Prostate gland (tissue), 2 donors: Measurements from ENCODE around the gene CCDC69. TPM values are rescaled to one million over a fixed set of nuclear protein-coding genes. Genes with fewer than 3 reads are reported as not detected.
A peak's percentile ranks its signal among the peaks of the same experiment; 100 is the strongest.

Experiments used
- DNase-seq: peaks from one replicate; pipeline ENCODE4 v3.0.0-alpha.2; 2019; ENCODE audit warnings: low spot score
- H3K27ac ChIP-seq, 2 donors: fragments of 200-600 bp; sonication (generic); 2 replicates each; pipeline ENCODE4 v1.5.1; 2017 to 2019
- H3K27me3 ChIP-seq: fragments of 200-600 bp; sonication (generic); replicated peaks from 2 replicates; pipeline ENCODE4 v1.5.1; 2019; ENCODE audit not compliant: insufficient read depth
- H3K36me3 ChIP-seq, 2 donors: fragments of 200-600 bp; sonication (generic); 1 replicate in 1 of 2; 2 replicates in 1 of 2; pipeline versions ENCODE4 v1.5.1 to v1.8.1; 2017 to 2019
- H3K4me1 ChIP-seq: fragments of 200-600 bp; sonication (generic); replicated peaks from 2 replicates; pipeline ENCODE4 v1.5.1; 2019
- H3K4me3 ChIP-seq, 2 donors: fragments of 200-600 bp; sonication (generic); 2 replicates each; pipeline ENCODE4 v1.5.1; 2017 to 2019
- H3K9me3 ChIP-seq: fragments of 200-600 bp; sonication (generic); 2 replicates; pipeline ENCODE4 v1.5.1; 2017
- POLR2A ChIP-seq: fragments of 450-650 bp; IDR thresholded peaks from one replicate; pipeline ENCODE4 v1.6.1; 2016; ENCODE audit warnings: antibody characterized with exemption, mild to moderate bottlenecking
- POLR2AphosphoS5 ChIP-seq: sonication (generic); formaldehyde crosslinking; IDR thresholded peaks from one replicate; pipeline ENCODE4 v1.6.1; 2017; ENCODE audit warnings: antibody characterized with exemption
- WGBS: methylation state at CpG from one replicate; pipeline ENCODE4 v1.1.5; 2018; 5-methylcytosine and 5-hydroxymethylcytosine counted together
- intact Hi-C: fragments of 100-400 bp; cut with DNase I; formaldehyde crosslinking; loops from one replicate; pipeline ENCODE4 v1.14.2; 2022
- total RNA-seq, 2 donors: library from RNA; depleted of rRNA; stranded (reverse); fragments of >200 nt; gene quantifications; one replicate each; pipeline ENCODE4 v1.1.0, GENCODE V29; 2016
- TF ChIP-seq, protein P1 (sequence below), 4 experiments: fragments of 200-600 bp in 2 of 4; fragments of 450-650 bp in 2 of 4; sonication (generic) in 2 of 4; IDR thresholded peaks; 1 replicate in 3 of 4; 2 replicates in 1 of 4; pipeline ENCODE4 v1.5.1; 2016 to 2019; ENCODE audit warnings: antibody characterized with exemption in 4 of 4, mild to moderate bottlenecking in 2 of 4, moderate library complexity in 2 of 4

Gene CCDC69, protein sequence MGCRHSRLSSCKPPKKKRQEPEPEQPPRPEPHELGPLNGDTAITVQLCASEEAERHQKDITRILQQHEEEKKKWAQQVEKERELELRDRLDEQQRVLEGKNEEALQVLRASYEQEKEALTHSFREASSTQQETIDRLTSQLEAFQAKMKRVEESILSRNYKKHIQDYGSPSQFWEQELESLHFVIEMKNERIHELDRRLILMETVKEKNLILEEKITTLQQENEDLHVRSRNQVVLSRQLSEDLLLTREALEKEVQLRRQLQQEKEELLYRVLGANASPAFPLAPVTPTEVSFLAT
- 10 to 100 TPM; 28.2 to 53.8 TPM for total RNA-seq

- 2% methylated on average over 58 of the region's 58 CpGs for WGBS
- Histone ChIP-seq H3K36me3 (no peaks in the 10 kb centered on the region), H3K4me3 (peak within 1 kb of the TSS; percentile 56 to 57), H3K27me3 (no peaks in the 10 kb centered on the region), H3K9me3 (no peaks in the 10 kb centered on the region), H3K4me1 (no peaks in the 10 kb centered on the region), H3K27ac (peak within 1 kb of the TSS; percentile 40 to 76)
- intact Hi-C loops = no loop called here
- TF ChIP-seq, protein P1, sequence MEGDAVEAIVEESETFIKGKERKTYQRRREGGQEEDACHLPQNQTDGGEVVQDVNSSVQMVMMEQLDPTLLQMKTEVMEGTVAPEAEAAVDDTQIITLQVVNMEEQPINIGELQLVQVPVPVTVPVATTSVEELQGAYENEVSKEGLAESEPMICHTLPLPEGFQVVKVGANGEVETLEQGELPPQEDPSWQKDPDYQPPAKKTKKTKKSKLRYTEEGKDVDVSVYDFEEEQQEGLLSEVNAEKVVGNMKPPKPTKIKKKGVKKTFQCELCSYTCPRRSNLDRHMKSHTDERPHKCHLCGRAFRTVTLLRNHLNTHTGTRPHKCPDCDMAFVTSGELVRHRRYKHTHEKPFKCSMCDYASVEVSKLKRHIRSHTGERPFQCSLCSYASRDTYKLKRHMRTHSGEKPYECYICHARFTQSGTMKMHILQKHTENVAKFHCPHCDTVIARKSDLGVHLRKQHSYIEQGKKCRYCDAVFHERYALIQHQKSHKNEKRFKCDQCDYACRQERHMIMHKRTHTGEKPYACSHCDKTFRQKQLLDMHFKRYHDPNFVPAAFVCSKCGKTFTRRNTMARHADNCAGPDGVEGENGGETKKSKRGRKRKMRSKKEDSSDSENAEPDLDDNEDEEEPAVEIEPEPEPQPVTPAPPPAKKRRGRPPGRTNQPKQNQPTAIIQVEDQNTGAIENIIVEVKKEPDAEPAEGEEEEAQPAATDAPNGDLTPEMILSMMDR (IDR thresholded peaks at IDR 0.05) = peak in 1 of 4 experiments; percentile 41
- TF ChIP-seq POLR2A = peak; percentile 80
- peak; percentile 74 for TF ChIP-seq POLR2AphosphoS5
- DNase-seq = peak; percentile 72
Observed at GRCh38 chr5:151223447-151224264, at the start of gene CCDC69. TSS of gene CCDC69 (minus strand) at chr5:151224092. CDS start at chr5:151223970, 122 bp downstream.

GRCh38 chr5:151271336-151271735 is 47.4 kb upstream of the CCDC69 start:
- intact Hi-C loops = no loop called here
- no peaks in the 10 kb centered on the region for H3K27me3 ChIP-seq
- H3K27ac ChIP-seq = no peak overlapping the region
- no peak overlapping the region for H3K4me3 ChIP-seq
- no peak for TF ChIP-seq POLR2A
- no peak for TF ChIP-seq POLR2AphosphoS5
- TF ChIP-seq, protein P1 (IDR thresholded peaks at IDR 0.05) = no peak
- peaks cover 0 to 8% of the 10 kb centered on the region in 2 donors for H3K36me3 ChIP-seq
- no peak for DNase-seq
- no peaks in the 10 kb centered on the region for H3K4me1 ChIP-seq
- H3K9me3 ChIP-seq = no peaks in the 10 kb centered on the region

- Histone ChIP-seq H3K36me3 (peaks cover 0 to 8% of the 10 kb centered on the region in 2 donors), H3K27me3 (no peaks in the 10 kb centered on the region), H3K9me3 (no peaks in the 10 kb centered on the region), H3K4me3 (no peak overlapping the region), H3K27ac (no peak overlapping the region), H3K4me1 (no peaks in the 10 kb centered on the region)
- 63% methylated on average over 1 of the region's 1 CpG for WGBS
- intact Hi-C loops = no loop called here
- no peak for DNase-seq
- no peak for TF ChIP-seq POLR2A
- no peak for TF ChIP-seq POLR2AphosphoS5
- TF ChIP-seq, protein P1 (IDR thresholded peaks at IDR 0.05) = no peak
Observed at GRCh38 chr5:151270599-151270998, 46.7 kb upstream of the CCDC69 start.

- TF ChIP-seq, protein P1 (IDR thresholded peaks at IDR 0.05) = no peak
- TF ChIP-seq POLR2A = no peak
- no peak for TF ChIP-seq POLR2AphosphoS5
- DNase-seq = no peak
- no peaks in the 10 kb centered on the region for H3K9me3 ChIP-seq
- 85% methylated on average over 11 of the region's 11 CpGs for WGBS
- no peaks in the 10 kb centered on the region for H3K27me3 ChIP-seq
- intact Hi-C loops = no loop called here
- H3K4me3 ChIP-seq = no peak overlapping the region
- peaks cover 0 to 8% of the 10 kb centered on the region in 2 donors for H3K36me3 ChIP-seq
- no peaks in the 10 kb centered on the region for H3K4me1 ChIP-seq
- H3K27ac ChIP-seq = no peak overlapping the region
Observed at GRCh38 chr5:151267491-151268260, 43.8 kb upstream of the CCDC69 start.
